ENCODE results near the gene DRP2.

DRP2 gene

DNA sequence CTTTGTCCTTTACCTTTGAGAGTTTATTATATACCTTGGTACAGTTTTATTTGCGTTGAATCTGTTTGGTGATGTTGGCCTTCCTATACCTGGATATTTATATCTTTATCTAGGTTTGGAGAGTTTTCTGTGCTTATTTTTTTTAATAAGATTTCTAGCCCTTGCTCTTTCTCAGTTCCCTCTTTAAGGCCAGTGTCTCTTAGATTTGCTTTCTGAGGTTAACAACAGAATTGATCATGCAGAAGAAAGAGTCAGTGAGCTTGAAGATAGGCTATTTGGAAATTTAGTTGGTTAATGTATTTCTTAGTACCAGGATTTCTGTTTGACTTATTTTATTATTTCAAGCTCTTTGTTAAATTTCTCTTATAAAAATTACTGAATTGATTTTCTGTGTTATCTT is 84.2 kb downstream of the DRP2 start:
- no peaks in the 10 kb centered on the region for H3K27me3 ChIP-seq (replicated peaks; ENCODE audit: control insufficient read depth, insufficient read depth, low read length)
- TF ChIP-seq, protein P1, sequence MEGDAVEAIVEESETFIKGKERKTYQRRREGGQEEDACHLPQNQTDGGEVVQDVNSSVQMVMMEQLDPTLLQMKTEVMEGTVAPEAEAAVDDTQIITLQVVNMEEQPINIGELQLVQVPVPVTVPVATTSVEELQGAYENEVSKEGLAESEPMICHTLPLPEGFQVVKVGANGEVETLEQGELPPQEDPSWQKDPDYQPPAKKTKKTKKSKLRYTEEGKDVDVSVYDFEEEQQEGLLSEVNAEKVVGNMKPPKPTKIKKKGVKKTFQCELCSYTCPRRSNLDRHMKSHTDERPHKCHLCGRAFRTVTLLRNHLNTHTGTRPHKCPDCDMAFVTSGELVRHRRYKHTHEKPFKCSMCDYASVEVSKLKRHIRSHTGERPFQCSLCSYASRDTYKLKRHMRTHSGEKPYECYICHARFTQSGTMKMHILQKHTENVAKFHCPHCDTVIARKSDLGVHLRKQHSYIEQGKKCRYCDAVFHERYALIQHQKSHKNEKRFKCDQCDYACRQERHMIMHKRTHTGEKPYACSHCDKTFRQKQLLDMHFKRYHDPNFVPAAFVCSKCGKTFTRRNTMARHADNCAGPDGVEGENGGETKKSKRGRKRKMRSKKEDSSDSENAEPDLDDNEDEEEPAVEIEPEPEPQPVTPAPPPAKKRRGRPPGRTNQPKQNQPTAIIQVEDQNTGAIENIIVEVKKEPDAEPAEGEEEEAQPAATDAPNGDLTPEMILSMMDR (IDR thresholded peaks at IDR 0.05; ENCODE audit: insufficient read depth, low read length, poor library complexity, severe bottlenecking), result no peak
- H3K4me3 ChIP-seq (replicated peaks; ENCODE audit: low read depth, low read length), result no peak overlapping the region
- H3K36me3 ChIP-seq (ENCODE audit: control insufficient read depth, insufficient read depth, low read length), result no peaks in the 10 kb centered on the region
- no peak for DNase-seq (ENCODE audit: extremely low read depth, insufficient read length)

All from GM06990 (cell line).